ENCODE measurements around the gene ABCC6.
"Not testable (repeated sequence)": the region's sequence is repeated elsewhere in the genome, so short reads cannot be mapped to it uniquely, and the experiment has no call there.

Gene ABCC6

DNA sequence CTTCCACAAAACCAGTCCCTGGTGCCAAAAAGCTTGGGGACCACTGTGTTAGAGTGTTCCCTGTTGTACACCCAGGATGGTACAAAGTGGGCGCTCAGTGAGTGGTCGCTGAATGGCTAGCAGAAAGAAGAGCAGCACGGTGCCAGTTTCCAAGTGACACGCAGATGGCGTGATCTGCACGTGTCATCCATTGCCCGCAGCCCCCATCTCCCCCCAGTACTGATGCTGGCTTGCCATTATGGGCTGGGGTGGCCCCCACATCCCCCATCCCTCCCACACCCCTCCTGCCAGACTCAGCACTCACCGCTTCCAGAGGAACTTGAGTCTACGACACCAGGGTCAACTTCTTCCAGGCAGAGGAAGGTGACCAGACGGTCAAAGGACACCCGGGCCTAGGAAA, 36.5 kb downstream of the ABCC6 start:
- H3K27ac ChIP-seq = no peak overlapping the region
- TF ChIP-seq, protein P1, sequence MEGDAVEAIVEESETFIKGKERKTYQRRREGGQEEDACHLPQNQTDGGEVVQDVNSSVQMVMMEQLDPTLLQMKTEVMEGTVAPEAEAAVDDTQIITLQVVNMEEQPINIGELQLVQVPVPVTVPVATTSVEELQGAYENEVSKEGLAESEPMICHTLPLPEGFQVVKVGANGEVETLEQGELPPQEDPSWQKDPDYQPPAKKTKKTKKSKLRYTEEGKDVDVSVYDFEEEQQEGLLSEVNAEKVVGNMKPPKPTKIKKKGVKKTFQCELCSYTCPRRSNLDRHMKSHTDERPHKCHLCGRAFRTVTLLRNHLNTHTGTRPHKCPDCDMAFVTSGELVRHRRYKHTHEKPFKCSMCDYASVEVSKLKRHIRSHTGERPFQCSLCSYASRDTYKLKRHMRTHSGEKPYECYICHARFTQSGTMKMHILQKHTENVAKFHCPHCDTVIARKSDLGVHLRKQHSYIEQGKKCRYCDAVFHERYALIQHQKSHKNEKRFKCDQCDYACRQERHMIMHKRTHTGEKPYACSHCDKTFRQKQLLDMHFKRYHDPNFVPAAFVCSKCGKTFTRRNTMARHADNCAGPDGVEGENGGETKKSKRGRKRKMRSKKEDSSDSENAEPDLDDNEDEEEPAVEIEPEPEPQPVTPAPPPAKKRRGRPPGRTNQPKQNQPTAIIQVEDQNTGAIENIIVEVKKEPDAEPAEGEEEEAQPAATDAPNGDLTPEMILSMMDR (conservative IDR thresholded peaks at IDR 0.05) = no peak

DNA sequence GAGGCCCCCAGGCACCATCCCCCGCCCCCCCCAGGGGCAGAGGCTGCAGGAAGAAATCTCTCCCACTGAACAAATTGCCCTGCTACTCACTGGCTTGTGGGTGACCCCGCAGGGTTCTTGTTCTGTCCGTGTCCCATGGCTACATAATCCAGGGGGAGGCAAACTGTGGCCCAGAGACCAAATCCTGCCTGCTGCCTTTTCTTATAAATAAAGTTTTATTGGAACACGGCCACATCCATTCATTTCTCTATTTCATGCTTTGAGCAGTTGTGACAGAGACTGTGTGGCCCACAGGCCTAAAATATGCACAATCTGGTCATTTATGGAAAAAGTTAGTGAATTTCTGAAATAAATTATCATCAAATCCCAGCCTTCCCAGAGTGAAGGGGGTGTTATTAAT, 38.2 kb downstream of the ABCC6 start:
- TF ChIP-seq, protein P1 (conservative IDR thresholded peaks at IDR 0.05) = no peak

DNA sequence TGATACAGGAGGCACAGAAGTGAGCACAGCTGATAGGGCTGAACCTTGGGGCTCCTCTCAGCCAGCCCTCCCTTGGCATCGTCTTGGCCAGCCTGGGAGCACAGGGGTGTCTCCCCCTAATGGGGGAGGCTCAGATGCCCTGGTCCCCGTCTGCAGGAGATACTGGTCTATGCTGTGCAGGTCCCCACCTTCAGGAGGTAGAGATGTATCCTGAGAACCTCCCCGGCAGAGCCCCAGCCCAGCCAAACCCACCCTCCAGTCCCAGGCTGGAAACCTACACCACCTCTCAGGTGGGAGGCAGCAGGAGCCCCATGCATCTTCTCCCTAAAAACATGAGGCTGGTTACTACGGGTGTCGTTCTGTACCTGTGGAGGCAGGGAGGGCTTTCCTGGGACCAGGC, 38.7 kb downstream of the ABCC6 start:
- H3K27ac ChIP-seq = no peak overlapping the region
- TF ChIP-seq, protein P1 (conservative IDR thresholded peaks at IDR 0.05) = no peak

More for the DNA sequence above, 38.2 kb downstream of the ABCC6 start:
- no peak overlapping the region for H3K27ac ChIP-seq

DNA sequence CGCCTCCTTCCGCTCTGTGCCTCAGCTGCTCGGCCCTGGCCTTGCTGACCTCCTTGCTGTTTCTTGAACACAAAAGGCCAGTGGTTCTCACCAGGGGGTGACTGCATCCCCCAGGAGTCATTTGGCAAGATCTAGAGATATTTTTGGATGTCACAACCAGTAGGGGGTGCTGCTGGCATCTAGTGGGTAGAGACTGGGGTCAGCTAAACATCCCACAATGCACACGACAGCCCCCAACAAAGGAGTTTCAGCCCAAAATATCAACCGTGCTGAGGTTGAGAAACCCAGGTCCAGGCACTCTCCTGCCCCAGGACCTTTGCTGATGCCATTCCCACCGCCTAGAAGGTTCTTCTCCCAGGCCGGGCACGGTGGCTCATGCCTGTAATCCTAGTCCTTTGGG, 39.7 kb downstream of the ABCC6 start:
- H3K27ac ChIP-seq = no peak overlapping the region
- TF ChIP-seq, protein P1 (conservative IDR thresholded peaks at IDR 0.05) = no peak

DNA sequence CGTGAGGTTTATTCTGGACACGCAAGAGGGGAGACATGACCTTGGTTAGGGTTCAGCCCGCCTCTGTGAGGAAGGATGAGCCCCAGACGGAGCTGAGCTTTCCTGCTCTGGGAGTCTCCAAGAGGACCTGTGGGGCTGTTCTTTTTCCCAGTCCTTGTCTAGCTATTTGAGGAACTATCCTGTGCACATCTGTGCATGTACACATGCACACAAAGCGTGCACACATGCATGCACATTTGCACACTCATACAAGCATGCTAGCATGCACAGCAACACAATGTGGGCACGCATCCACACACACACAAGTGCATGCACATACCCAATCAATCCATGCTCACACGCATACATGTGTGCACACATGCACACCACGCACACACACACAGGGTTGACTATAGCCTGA, 40.4 kb downstream of the ABCC6 start:
- H3K27ac ChIP-seq = no peak overlapping the region
- TF ChIP-seq, protein P1 (conservative IDR thresholded peaks at IDR 0.05) = no peak

DNA sequence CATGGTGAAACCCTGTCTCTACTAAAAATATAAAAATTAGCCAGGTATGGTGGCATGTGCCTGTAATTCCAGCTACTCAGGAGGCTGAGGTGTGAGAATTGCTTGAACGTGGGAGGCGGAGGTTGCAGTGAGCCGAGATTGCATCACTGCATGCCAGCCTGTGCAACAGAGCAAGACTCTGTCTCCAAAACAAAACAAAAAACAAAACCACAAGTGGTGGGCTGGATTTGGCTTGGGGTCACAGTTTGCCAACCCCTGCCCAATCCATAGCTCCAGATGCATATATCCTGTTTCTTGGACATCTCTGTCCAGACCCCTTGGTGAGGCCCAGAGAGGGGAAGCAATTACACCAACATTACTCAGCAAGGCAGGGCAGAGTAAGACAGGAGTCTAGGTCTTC, 41.5 kb downstream of the ABCC6 start:
- not testable (repeated sequence) for H3K27ac ChIP-seq

DNA sequence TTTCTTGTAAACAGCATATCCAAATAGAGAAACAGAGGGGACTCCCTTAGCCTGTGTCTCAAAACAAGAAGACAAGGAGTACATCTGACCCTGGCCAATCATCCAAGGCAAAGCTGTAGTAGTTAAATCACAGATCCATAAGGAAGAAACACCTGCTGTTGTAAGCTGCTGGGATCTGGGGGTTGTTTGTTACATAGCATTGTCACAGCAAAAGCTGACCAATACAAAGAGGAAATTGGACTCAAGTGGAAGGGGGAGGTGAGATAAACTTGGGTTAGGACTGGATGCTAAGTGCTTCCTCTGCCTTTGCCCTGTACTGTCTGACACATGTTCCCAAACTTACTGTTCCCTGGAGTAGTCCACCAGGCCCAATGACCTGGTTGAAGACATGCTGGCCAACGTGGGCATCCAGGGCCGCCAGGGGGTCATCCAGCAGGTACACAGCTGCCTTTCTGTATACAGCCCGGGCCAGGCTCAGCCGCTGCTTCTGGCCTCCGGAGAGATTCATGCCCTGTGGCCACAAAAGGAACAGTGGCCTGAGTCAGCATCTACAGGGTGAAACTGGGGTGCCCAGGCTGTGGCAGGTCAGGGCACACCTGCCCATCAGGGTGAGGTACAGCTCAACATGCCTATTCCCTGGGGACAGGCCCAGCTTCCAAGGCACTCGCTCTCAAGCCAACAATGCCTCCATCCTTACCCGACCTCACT, 44.7 kb downstream of the ABCC6 start:
- no peak overlapping the region for H3K27ac ChIP-seq
- TF ChIP-seq, protein P1 (conservative IDR thresholded peaks at IDR 0.05) = no peak

DNA sequence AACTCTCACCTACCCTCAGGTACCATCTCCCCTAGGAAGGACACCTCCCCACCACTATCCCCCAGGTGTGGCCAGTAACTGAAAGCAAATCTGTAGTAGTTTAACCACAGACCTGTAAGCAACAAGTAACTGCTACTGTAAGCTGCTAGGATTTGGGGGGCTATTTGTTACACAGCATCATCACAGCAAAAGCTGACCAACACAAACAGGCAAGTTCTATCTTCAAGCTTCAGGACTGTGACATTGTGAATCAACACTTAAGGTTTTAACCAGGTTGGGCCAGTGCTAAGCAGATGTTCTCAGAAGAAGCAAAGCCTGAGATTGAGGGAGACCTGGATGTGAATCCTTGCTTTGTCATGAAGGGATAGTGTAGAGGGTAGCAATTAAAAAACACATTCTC, 47.0 kb downstream of the ABCC6 start:
- no peak overlapping the region for H3K27ac ChIP-seq
- TF ChIP-seq, protein P1 (conservative IDR thresholded peaks at IDR 0.05) = no peak

All from VCaP (cell line).